Body of pancreas (tissue), 4 donors: Measurements from ENCODE around the gene CENPQ. TPM values are rescaled to one million over a fixed set of nuclear protein-coding genes. Genes with fewer than 3 reads are reported as not detected.
"Not testable (repeated sequence)": the region's sequence is repeated elsewhere in the genome, so short reads cannot be mapped to it uniquely, and the experiment has no call there.

Experiments used
- ATAC-seq: fragments of 150-250 bp; one replicate; pipeline ENCODE4 v1.9.1; 2016
- DNase-seq, 4 donors: peaks; one replicate each; pipeline ENCODE4 v3.0.0-alpha.2; 2019
- H3K27ac ChIP-seq, 4 donors: fragments of 200-600 bp; sonication (generic); 1 replicate in 3 of 4; 2 replicates in 1 of 4; pipeline versions ENCODE4 v1.5.1 to v1.6.1; 2016 to 2019; ENCODE audit warnings: mild to moderate bottlenecking in 1 of 4, mixed read lengths in 1 of 4, moderate library complexity in 1 of 4
- H3K27me3 ChIP-seq, 2 donors: fragments of 200-600 bp; sonication (generic); one replicate each; pipeline ENCODE4 v1.6.0; 2016; ENCODE audit warnings: mild to moderate bottlenecking in 1 of 2
- H3K36me3 ChIP-seq, 2 donors: fragments of 200-600 bp; sonication (generic); replicated peaks in 1 of 2; 2 replicates each; pipeline ENCODE4 v1.5.1; 2016; ENCODE audit warnings: low read depth in 2 of 2; ENCODE audit not compliant: insufficient read depth in 1 of 2
- H3K4me1 ChIP-seq: fragments of 200-600 bp; sonication (generic); one replicate; pipeline ENCODE4 v1.6.0; 2016
- H3K4me3 ChIP-seq, 2 donors: fragments of 200-600 bp; sonication (generic); 1 replicate in 1 of 2; 2 replicates in 1 of 2; pipeline ENCODE4 v1.5.1; 2016 to 2019
- H3K9me3 ChIP-seq, 3 donors: fragments of 200-600 bp; sonication (generic); 1 replicate in 2 of 3; 2 replicates in 1 of 3; pipeline ENCODE4 v1.5.1; 2016
- CTCF ChIP-seq, 7 experiments: fragments of 450-650 bp in 4 of 7; fragments of 200-600 bp in 3 of 7; sonication (generic) in 3 of 7; IDR thresholded peaks; one replicate each; pipeline ENCODE4 v1.5.1; 2016 to 2019; ENCODE audit warnings: antibody characterized with exemption in 7 of 7
- POLR2A ChIP-seq, 3 donors: fragments of 450-650 bp; IDR thresholded peaks; one replicate each; pipeline ENCODE4 v1.6.1; 2016; ENCODE audit warnings: antibody characterized with exemption in 3 of 3, mild to moderate bottlenecking in 2 of 3
- WGBS, 2 donors: methylation state at CpG; one replicate each; pipeline ENCODE4 v1.1.5; 2017; 5-methylcytosine and 5-hydroxymethylcytosine counted together
- intact Hi-C: fragments of 100-400 bp; cut with DNase I; formaldehyde crosslinking; loops from one replicate; pipeline ENCODE4 v1.15.1; 2023
- total RNA-seq, 2 donors: library from RNA; depleted of rRNA; stranded (reverse); fragments of >200 nt; gene quantifications; one replicate each; pipeline ENCODE4 v1.1.0, GENCODE V29; 2016

Gene CENPQ
- total RNA-seq, 2 donors from 2014 or later = 0.66 to 1.8 TPM

GRCh38 chr6:49479308-49479970, 16.3 kb downstream of the CENPQ start:
- Histone ChIP-seq H3K27me3 (no peaks in the 10 kb centered on the region), H3K4me1 (no peaks in the 10 kb centered on the region), H3K27ac (no peak overlapping the region), H3K36me3 (no peaks in the 10 kb centered on the region), H3K4me3 (no peak overlapping the region), H3K9me3 (no peaks in the 10 kb centered on the region)
- ATAC-seq (no peak), DNase-seq (no peak)
- WGBS, 2 donors = 65 to 79% methylated on average over 3 of the region's 3 CpGs
- intact Hi-C loops = no loop called here
- TF ChIP-seq POLR2A (IDR thresholded peaks at IDR 0.05) (no peak), CTCF (IDR thresholded peaks at IDR 0.05) (no peak)

- DNase-seq, H3K27me3 ChIP-seq, ATAC-seq, H3K36me3 ChIP-seq, intact Hi-C loops, H3K27ac ChIP-seq, H3K4me1 ChIP-seq, H3K4me3 ChIP-seq, H3K9me3 ChIP-seq: not testable (repeated sequence)
- WGBS, 2 donors = 97% methylated on average over 11 of the region's 22 CpGs; no CpG with 5 or more reads in 1 of the 2 donors
Measured at GRCh38 chr6:49481846-49482245, 18.7 kb downstream of the CENPQ start.

GRCh38 chr6:49483380-49483779, 20.2 kb downstream of the CENPQ start:
- 86 to 97% methylated on average over 6 to 12 of the region's 14 CpGs for WGBS, 2 donors
- not testable (repeated sequence) for ATAC-seq, DNase-seq

DNA sequence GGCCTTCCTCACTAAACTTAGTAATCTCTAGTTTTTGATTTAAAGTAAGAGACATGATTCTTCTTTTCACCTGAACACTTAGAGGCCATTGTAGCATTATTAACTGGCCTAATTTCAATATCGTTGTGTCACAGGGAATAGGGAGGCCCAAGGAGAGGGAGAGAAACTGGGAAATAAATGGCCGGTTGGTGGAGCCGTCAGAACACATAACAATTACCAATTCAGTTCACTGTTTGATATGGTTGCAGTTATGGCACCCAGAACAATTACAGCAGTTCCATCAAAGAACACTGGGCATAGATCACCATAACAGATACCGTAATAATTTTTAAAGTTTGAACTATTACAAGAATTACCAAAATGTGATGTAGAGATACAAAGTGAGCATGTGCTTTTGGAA, 27.5 kb downstream of the CENPQ start:
- peak in 2 of 4 donors; percentile 5 to 20 for DNase-seq
- Histone ChIP-seq H3K4me1 (peaks cover 3% of the 10 kb centered on the region), H3K27ac (no peak overlapping the region), H3K27me3 (no peaks in the 10 kb centered on the region), H3K9me3 (no peaks in the 10 kb centered on the region), H3K4me3 (no peak overlapping the region), H3K36me3 (no peaks in the 10 kb centered on the region)
- TF ChIP-seq CTCF (IDR thresholded peaks at IDR 0.05) (peak in 5 of 7 experiments; percentile 10 to 35 (median 16)), POLR2A (IDR thresholded peaks at IDR 0.05) (no peak)
- 83% methylated on average over 4 of the region's 4 CpGs for WGBS, 2 donors
- no peak for ATAC-seq
- intact Hi-C loops = no loop called here

More at GRCh38 chr6:49483380-49483779, 20.2 kb downstream of the CENPQ start:
- H3K36me3 ChIP-seq, H3K27me3 ChIP-seq, H3K27ac ChIP-seq, H3K4me3 ChIP-seq, H3K9me3 ChIP-seq, H3K4me1 ChIP-seq, intact Hi-C loops: not testable (repeated sequence)

- DNase-seq = no peak
- intact Hi-C loops = no loop called here
- H3K4me1 ChIP-seq = peaks cover 3% of the 10 kb centered on the region
- H3K27ac ChIP-seq = no peak overlapping the region
- H3K36me3 ChIP-seq = no peaks in the 10 kb centered on the region
- H3K27me3 ChIP-seq = no peaks in the 10 kb centered on the region
- 38 to 56% methylated on average over 3 of the region's 3 CpGs for WGBS, 2 donors
- no peak overlapping the region for H3K4me3 ChIP-seq
- ATAC-seq = no peak
- H3K9me3 ChIP-seq = no peaks in the 10 kb centered on the region
- TF ChIP-seq CTCF (IDR thresholded peaks at IDR 0.05) (no peak), POLR2A (IDR thresholded peaks at IDR 0.05) (no peak)
Measured at GRCh38 chr6:49497304-49497703, 34.1 kb downstream of the CENPQ start.

- H3K27me3 ChIP-seq = no peaks in the 10 kb centered on the region
- H3K27ac ChIP-seq = no peak overlapping the region
- DNase-seq = no peak
- no peaks in the 10 kb centered on the region for H3K36me3 ChIP-seq
- TF ChIP-seq CTCF (IDR thresholded peaks at IDR 0.05) = no peak
- TF ChIP-seq POLR2A (IDR thresholded peaks at IDR 0.05) = no peak
- ATAC-seq = no peak
- WGBS, 2 donors = 75 to 82% methylated on average over 1 of the region's 1 CpG
- no peaks in the 10 kb centered on the region for H3K9me3 ChIP-seq
- no peaks in the 10 kb centered on the region for H3K4me1 ChIP-seq
- no peak overlapping the region for H3K4me3 ChIP-seq
- intact Hi-C loops = no loop called here
Measured at GRCh38 chr6:49499126-49499525, 36.0 kb downstream of the CENPQ start.
